Thyroid gland (tissue), 4 donors: ENCODE data around the gene RNF167. TPM values are rescaled to one million over a fixed set of nuclear protein-coding genes. Genes with fewer than 3 reads are reported as not detected.
"Not testable (repeated sequence)": the region's sequence is repeated elsewhere in the genome, so short reads cannot be mapped to it uniquely, and the experiment has no call there.

ENCODE experiments used
- DNase-seq, 2 donors: peaks; one replicate each; pipeline ENCODE4 v3.0.0-alpha.2; 2019
- H3K27ac ChIP-seq, 3 donors: fragments of 200-600 bp; sonication (generic); 1 replicate in 2 of 3; 2 replicates in 1 of 3; pipeline ENCODE4 v1.5.1; 2016 to 2019; ENCODE audit warnings: mild to moderate bottlenecking in 1 of 3, moderate library complexity in 1 of 3
- H3K27me3 ChIP-seq: fragments of 200-600 bp; sonication (generic); one replicate; pipeline ENCODE4 v1.5.1; 2019
- H3K36me3 ChIP-seq, 2 donors: fragments of 200-600 bp; sonication (generic); one replicate each; pipeline ENCODE4 v1.5.1; 2016 to 2019
- H3K4me1 ChIP-seq, 2 donors: fragments of 200-600 bp; sonication (generic); one replicate each; pipeline ENCODE4 v1.5.1; 2017 to 2019
- H3K4me3 ChIP-seq, 3 donors: fragments of 200-600 bp; sonication (generic); replicated peaks in 1 of 3; 1 replicate in 2 of 3; 2 replicates in 1 of 3; pipeline ENCODE4 v1.5.1; 2016; ENCODE audit warnings: mild to moderate bottlenecking in 1 of 3
- H3K9me3 ChIP-seq: fragments of 200-600 bp; sonication (generic); one replicate; pipeline ENCODE4 v1.5.1; 2017
- POLR2A ChIP-seq, 2 donors: fragments of 450-650 bp; IDR thresholded peaks; one replicate each; pipeline ENCODE4 v1.6.1; 2017; ENCODE audit warnings: antibody characterized with exemption in 2 of 2, mild to moderate bottlenecking in 2 of 2, moderate library complexity in 1 of 2
- WGBS, 2 donors: methylation state at CpG; one replicate each; pipeline ENCODE4 v1.1.5; 2017; 5-methylcytosine and 5-hydroxymethylcytosine counted together
- intact Hi-C: fragments of 100-400 bp; cut with DNase I; formaldehyde crosslinking; loops from one replicate; pipeline ENCODE4 v1.15.1; 2023
- total RNA-seq, 4 donors: library from RNA; depleted of rRNA; stranded (reverse); fragments of >200 nt; gene quantifications; one replicate each; pipeline ENCODE4 v1.2.3, GENCODE V29; 2016
- TF ChIP-seq, protein P1 (sequence below), 6 experiments: fragments of 200-600 bp in 3 of 6; fragments of 450-650 bp in 3 of 6; sonication (generic) in 3 of 6; IDR thresholded peaks; one replicate each; pipeline ENCODE4 v1.5.1; 2016 to 2019; ENCODE audit warnings: antibody characterized with exemption in 6 of 6, mild to moderate bottlenecking in 2 of 6, inconsistent platforms in 1 of 6, moderate library complexity in 1 of 6

The RNF167 gene
- total RNA-seq, 4 donors from 2014 or later, result 47.1 to 77.0 (median 67.2) TPM

DNA sequence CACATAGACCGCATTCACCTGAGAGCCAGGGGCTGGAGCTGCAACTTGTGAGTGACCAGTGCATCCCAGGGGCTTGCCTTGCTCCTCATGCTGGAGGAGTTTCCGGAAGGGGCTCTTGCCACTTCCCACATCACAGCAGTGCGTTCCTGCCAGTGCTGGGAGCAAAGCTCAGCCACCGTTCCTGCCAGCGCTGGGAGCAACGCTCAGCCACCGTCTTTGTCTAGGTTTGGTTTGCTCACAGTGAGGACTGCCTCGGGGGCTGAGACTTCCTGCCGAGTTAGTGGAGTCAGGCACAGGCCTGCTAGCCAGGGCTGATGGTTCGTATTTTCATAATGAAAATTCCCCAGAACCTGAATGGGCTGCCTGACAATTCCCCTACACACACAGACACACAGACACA is 31.8 kb upstream of the RNF167 start:
- Histone ChIP-seq H3K36me3 (no peaks in the 10 kb centered on the region), H3K4me1 (peaks cover 8 to 11% of the 10 kb centered on the region in 2 donors), H3K9me3 (no peaks in the 10 kb centered on the region), H3K4me3 (no peak overlapping the region), H3K27ac (no peak overlapping the region), H3K27me3 (no peaks in the 10 kb centered on the region)
- intact Hi-C loops, result loop anchor here (5.0 kb wide), 1 partner anchor 154 kb away; no protein-coding TSS in a partner anchor
- DNase-seq, result no peak
- TF ChIP-seq, protein P1, sequence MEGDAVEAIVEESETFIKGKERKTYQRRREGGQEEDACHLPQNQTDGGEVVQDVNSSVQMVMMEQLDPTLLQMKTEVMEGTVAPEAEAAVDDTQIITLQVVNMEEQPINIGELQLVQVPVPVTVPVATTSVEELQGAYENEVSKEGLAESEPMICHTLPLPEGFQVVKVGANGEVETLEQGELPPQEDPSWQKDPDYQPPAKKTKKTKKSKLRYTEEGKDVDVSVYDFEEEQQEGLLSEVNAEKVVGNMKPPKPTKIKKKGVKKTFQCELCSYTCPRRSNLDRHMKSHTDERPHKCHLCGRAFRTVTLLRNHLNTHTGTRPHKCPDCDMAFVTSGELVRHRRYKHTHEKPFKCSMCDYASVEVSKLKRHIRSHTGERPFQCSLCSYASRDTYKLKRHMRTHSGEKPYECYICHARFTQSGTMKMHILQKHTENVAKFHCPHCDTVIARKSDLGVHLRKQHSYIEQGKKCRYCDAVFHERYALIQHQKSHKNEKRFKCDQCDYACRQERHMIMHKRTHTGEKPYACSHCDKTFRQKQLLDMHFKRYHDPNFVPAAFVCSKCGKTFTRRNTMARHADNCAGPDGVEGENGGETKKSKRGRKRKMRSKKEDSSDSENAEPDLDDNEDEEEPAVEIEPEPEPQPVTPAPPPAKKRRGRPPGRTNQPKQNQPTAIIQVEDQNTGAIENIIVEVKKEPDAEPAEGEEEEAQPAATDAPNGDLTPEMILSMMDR (IDR thresholded peaks at IDR 0.05), result no peak
- no peak for TF ChIP-seq POLR2A (IDR thresholded peaks at IDR 0.05)
- WGBS, 2 donors, result 67 to 87% methylated on average over 2 to 6 of the region's 10 CpGs

DNA sequence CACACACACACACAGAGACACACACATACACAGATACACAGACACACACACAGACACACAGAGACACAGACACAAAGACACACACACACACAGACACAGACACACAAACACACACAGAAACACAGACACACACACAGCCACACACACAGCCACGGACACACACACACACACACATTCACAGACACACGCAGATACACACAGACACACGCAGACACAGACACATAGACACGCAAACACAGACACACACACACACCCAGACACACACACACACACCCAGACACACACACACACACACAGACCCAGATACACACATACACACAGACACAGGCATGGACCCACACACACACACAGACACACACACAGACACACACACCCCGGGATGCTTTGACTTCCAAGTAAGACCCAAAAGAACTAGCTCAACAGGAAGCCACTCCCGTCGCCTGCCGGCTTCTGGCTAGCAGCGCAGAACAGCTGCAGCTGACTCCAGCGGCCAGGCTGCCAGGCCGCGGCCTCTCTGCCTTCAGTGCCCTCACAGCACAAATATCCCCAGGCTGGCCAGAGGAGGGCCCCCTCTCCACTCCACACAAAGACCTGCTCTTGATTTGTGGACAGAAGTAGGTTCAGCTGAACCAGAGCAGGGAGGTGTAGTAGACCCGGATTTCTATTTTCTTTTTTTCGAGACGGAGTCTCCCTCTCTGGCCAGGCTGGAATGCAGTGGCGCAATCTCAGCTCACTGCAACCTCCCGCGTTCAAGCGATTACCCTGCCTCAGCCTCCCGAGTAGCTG is 31.2 kb upstream of the RNF167 start:
- intact Hi-C loops, result loop anchor here (5.0 kb wide), 1 partner anchor 153 kb away; no protein-coding TSS in a partner anchor
- WGBS, 2 donors, result 28 to 34% methylated on average over 14 to 19 of the region's 20 CpGs
- TF ChIP-seq, protein P1 (IDR thresholded peaks at IDR 0.05), result peak; percentile 59 to 93 (median 88)
- no peak for TF ChIP-seq POLR2A (IDR thresholded peaks at IDR 0.05)

DNA sequence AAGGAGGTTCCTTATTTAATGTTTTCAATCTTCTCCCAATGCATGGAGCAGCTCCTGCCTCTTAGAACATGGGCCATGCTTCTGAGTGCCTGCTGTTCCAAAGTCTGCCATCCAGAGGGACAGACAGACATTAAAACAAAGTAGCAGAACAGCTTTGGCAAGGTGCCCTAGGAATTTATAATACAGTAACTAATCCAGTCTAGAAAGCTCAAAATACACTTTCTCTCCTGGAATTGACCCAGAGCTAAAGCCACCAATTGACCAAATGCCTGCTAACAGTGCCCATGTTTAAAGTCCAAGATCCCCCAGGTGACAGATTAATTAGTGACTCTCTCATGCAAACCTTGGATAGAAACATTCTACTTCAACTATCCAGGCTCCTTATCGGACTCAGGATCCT is 26.1 kb upstream of the RNF167 start:
- Histone ChIP-seq H3K27ac (no peak overlapping the region), H3K4me1 (peaks cover 3 to 7% of the 10 kb centered on the region in 2 donors), H3K36me3 (no peaks in the 10 kb centered on the region), H3K27me3 (no peaks in the 10 kb centered on the region), H3K9me3 (no peaks in the 10 kb centered on the region), H3K4me3 (no peak overlapping the region)
- WGBS, 2 donors, result 79 to 87% methylated on average over 1 of the region's 1 CpG
- DNase-seq, result no peak
- intact Hi-C loops, result no loop called here
- TF ChIP-seq, protein P1 (IDR thresholded peaks at IDR 0.05), result no peak
- TF ChIP-seq POLR2A (IDR thresholded peaks at IDR 0.05), result no peak

More for the DNA sequence above, 31.2 kb upstream of the RNF167 start:
- peak overlapping the region in 2 of 3 donors; percentile 22 to 67 for H3K27ac ChIP-seq
- H3K4me1 ChIP-seq, result peaks cover 3 to 10% of the 10 kb centered on the region in 2 donors
- H3K36me3 ChIP-seq, result no peaks in the 10 kb centered on the region
- DNase-seq, result peak; percentile 84 to 92
- no peaks in the 10 kb centered on the region for H3K27me3 ChIP-seq
- H3K4me3 ChIP-seq, result no peak overlapping the region
- H3K9me3 ChIP-seq, result no peaks in the 10 kb centered on the region

DNA sequence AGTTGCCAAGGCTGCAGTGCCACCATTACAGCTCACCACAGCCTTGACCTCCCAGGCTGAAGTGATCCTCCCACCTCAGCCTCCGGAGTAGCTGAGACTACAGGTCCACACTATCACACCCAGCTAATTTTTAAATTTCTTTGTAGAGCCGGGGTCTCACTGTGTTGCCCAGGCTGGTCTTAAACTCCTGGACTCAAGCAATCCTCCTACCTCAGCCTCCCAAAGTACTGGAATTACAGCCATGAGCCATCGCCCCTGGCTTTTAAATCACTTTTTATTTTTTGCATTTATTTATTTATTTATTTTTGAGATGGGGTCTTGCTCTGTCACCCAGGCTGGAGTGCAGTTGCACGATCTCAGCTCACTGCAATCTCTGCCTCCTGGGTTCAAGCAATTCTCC is 25.5 kb upstream of the RNF167 start:
- H3K27me3 ChIP-seq, H3K4me1 ChIP-seq, H3K27ac ChIP-seq, DNase-seq, intact Hi-C loops, H3K9me3 ChIP-seq, H3K4me3 ChIP-seq, H3K36me3 ChIP-seq: not testable (repeated sequence)
- WGBS, 2 donors, result 85 to 92% methylated on average over 4 of the region's 4 CpGs

DNA sequence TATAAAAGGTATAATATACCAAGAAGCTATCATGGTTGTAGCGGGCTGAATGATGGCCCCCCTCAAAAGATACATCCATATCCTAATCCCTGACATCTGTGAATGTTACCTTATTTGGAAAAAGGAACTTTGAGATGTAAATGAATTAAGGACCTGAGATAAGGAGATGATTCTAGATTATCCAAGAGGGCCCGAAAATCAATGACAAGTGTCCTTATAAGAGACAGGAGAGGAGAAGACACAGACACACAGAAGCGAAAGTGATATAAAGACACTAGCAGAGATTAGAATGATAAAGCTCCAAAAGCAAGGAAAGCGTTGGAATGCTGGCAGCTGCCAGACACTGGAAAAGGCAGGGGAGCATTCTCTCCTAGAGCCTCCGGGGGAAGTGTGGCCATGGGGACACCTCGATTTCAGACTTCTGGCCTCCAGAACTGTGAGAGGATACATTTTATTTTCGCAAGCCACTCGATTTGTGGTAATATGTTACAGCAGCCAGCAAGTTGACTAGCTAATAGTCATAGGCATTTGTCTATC is 20.5 kb upstream of the RNF167 start:
- Histone ChIP-seq H3K36me3 (no peaks in the 10 kb centered on the region), H3K27ac (no peak overlapping the region), H3K27me3 (no peaks in the 10 kb centered on the region), H3K4me1 (no peaks in the 10 kb centered on the region), H3K9me3 (no peaks in the 10 kb centered on the region), H3K4me3 (no peak overlapping the region)
- no peak for DNase-seq
- WGBS, 2 donors, result 69 to 73% methylated on average over 8 of the region's 8 CpGs
- TF ChIP-seq, protein P1 (IDR thresholded peaks at IDR 0.05), result no peak
- no peak for TF ChIP-seq POLR2A (IDR thresholded peaks at IDR 0.05)
- intact Hi-C loops, result no loop called here
